Measurements from ENCODE around the gene SLC27A3.

The SLC27A3 gene

DNA sequence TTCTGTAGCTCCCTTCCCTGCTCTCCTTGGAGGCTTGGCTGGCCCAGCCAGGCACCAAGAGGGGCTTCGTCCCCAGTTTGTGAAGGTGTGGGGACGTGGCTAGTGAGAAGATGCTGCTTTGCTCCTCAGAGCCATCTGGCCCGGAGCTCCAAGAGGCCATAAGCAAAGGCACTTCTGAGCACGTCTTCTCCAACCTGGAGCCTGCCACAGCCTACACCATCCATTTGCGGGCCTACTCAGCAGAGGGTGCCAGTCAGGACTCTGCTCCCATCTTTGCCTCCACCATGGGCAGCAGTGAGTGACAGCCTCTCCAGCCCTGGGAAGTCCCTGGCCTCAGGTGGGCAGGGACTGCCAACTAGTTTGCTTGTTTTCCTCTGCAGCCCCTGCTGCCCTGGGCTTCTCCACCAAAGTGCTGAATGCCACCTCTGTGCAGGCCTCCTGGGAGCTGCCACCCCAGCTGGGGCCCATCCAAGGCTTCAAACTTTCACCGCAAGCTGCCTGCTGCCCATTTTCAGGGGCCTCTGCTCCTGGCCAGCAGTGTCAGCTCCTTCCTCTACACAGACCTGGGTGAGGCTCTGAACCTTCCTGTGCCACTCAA lies 25.9 kb downstream of the SLC27A3 start:
- ATAC-seq, result no peak
- TF ChIP-seq SNAI2 (CRISPR knock-in tag; IDR thresholded peaks at IDR 0.05) (no peak), ARNTL (CRISPR knock-in tag; IDR thresholded peaks at IDR 0.05; ENCODE audit: borderline replicate concordance, low read depth) (no peak), GLIS3 (CRISPR knock-in tag; IDR thresholded peaks at IDR 0.05) (no peak), PPARA (CRISPR knock-in tag; IDR thresholded peaks at IDR 0.05; ENCODE audit: borderline replicate concordance) (no peak), RARB (CRISPR knock-in tag; IDR thresholded peaks at IDR 0.05) (no peak), BACH2 (CRISPR knock-in tag; IDR thresholded peaks at IDR 0.05; ENCODE audit: borderline replicate concordance) (no peak), ZNF8 (CRISPR knock-in tag; IDR thresholded peaks at IDR 0.05) (no peak), ZNF565 (CRISPR knock-in tag; conservative IDR thresholded peaks at IDR 0.05; ENCODE audit: low read depth) (no peak), ISL1 (CRISPR knock-in tag; IDR thresholded peaks at IDR 0.05) (no peak), OSR1 (CRISPR knock-in tag; IDR thresholded peaks at IDR 0.05) (no peak), POU6F1 (CRISPR knock-in tag; IDR thresholded peaks at IDR 0.05; ENCODE audit: borderline replicate concordance, low read depth) (no peak), ZNF70 (CRISPR knock-in tag; IDR thresholded peaks at IDR 0.05) (no peak), PATZ1 (CRISPR knock-in tag; IDR thresholded peaks at IDR 0.05; ENCODE audit: borderline replicate concordance) (no peak), ESRRG (CRISPR knock-in tag; IDR thresholded peaks at IDR 0.05) (no peak), CSRNP3 (CRISPR knock-in tag; IDR thresholded peaks at IDR 0.05) (no peak), ZFP30 (CRISPR knock-in tag; IDR thresholded peaks at IDR 0.05) (no peak)
- TF ChIP-seq, protein P1, sequence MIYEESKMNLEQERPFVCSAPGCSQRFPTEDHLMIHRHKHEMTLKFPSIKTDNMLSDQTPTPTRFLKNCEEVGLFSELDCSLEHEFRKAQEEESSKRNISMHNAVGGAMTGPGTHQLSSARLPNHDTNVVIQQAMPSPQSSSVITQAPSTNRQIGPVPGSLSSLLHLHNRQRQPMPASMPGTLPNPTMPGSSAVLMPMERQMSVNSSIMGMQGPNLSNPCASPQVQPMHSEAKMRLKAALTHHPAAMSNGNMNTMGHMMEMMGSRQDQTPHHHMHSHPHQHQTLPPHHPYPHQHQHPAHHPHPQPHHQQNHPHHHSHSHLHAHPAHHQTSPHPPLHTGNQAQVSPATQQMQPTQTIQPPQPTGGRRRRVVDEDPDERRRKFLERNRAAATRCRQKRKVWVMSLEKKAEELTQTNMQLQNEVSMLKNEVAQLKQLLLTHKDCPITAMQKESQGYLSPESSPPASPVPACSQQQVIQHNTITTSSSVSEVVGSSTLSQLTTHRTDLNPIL (CRISPR knock-in tag; IDR thresholded peaks at IDR 0.05; ENCODE audit: low read depth), result no peak

GRCh38 chr1:153801786-153802697 lies 26.8 kb downstream of the SLC27A3 start:
- ATAC-seq, result no peak
- TF ChIP-seq CSRNP3 (CRISPR knock-in tag; IDR thresholded peaks at IDR 0.05), result no peak
- no peak for TF ChIP-seq TCF4 (CRISPR knock-in tag; IDR thresholded peaks at IDR 0.05; ENCODE audit: borderline replicate concordance)
- TF ChIP-seq RARB (CRISPR knock-in tag; IDR thresholded peaks at IDR 0.05), result no peak
- no peak for TF ChIP-seq CSDC2 (CRISPR knock-in tag; IDR thresholded peaks at IDR 0.05)
- no peak for TF ChIP-seq ZFP3 (CRISPR knock-in tag; IDR thresholded peaks at IDR 0.05)
- TF ChIP-seq PPARA (CRISPR knock-in tag; IDR thresholded peaks at IDR 0.05; ENCODE audit: borderline replicate concordance), result no peak
- TF ChIP-seq ARNTL (CRISPR knock-in tag; IDR thresholded peaks at IDR 0.05; ENCODE audit: borderline replicate concordance, low read depth), result no peak
- no peak for TF ChIP-seq ZNF70 (CRISPR knock-in tag; IDR thresholded peaks at IDR 0.05)
- TF ChIP-seq BACH2 (CRISPR knock-in tag; IDR thresholded peaks at IDR 0.05; ENCODE audit: borderline replicate concordance), result no peak
- TF ChIP-seq ZNF8 (CRISPR knock-in tag; IDR thresholded peaks at IDR 0.05), result no peak
- TF ChIP-seq OSR1 (CRISPR knock-in tag; IDR thresholded peaks at IDR 0.05), result no peak
- TF ChIP-seq TOX (CRISPR knock-in tag; IDR thresholded peaks at IDR 0.05; ENCODE audit: borderline replicate concordance), result no peak

All from SK-N-SH treated with all-trans-retinoic acid at 6 μM for 48 hours (cell line).